MCF 10A (cell line): ENCODE data around the gene TRIM65. TPM values are rescaled to one million over a fixed set of nuclear protein-coding genes. Genes with fewer than 3 reads are reported as not detected.

Source experiments
- BruUV-seq: library from RNA; stranded (reverse); fragments of 400-500 nt; replicated peaks from 2 replicates; lab custom pipeline; 2021; lab: Mats Ljungman, UMichigan
- CTCF ChIA-PET: fragments of 300-600 bp; sonication (Branson Sonifier 250); formaldehyde crosslinking; extraction: SDS; loops from one replicate; lab custom pipeline; 2021; ENCODE audit warnings: antibody characterized with exemption, inconsistent platforms; lab: Yijun Ruan, JAX
- POLR2A ChIA-PET: fragments of 300-600, 350-650 bp; sonication (Branson Sonifier 250); formaldehyde crosslinking; extraction: SDS; loops from one replicate; lab custom pipeline; 2020; ENCODE audit warnings: antibody characterized with exemption, inconsistent platforms; lab: Yijun Ruan, JAX
- DNase-seq: peaks from one replicate; pipeline ENCODE4 v3.0.0-alpha.2; 2018; ENCODE audit not compliant: unreplicated experiment
- H3K27ac Mint-ChIP-seq: one replicate; pipeline ENCODE4 v1.8.0; 2022; ENCODE audit warnings: mild to moderate bottlenecking, low read depth, mixed read lengths; ENCODE audit not compliant: unreplicated experiment
- H3K27me3 Mint-ChIP-seq: one replicate; pipeline ENCODE4 v1.8.0; 2022; ENCODE audit warnings: mixed read lengths; ENCODE audit not compliant: insufficient read depth, unreplicated experiment
- H3K36me3 Mint-ChIP-seq: one replicate; pipeline ENCODE4 v1.8.0; 2022; ENCODE audit warnings: mild to moderate bottlenecking, moderate library complexity, mixed read lengths; ENCODE audit not compliant: insufficient read depth, unreplicated experiment
- H3K4me1 Mint-ChIP-seq: one replicate; pipeline ENCODE4 v1.8.0; 2022; ENCODE audit warnings: mixed read lengths; ENCODE audit not compliant: insufficient read depth, unreplicated experiment
- H3K4me3 Mint-ChIP-seq: one replicate; pipeline ENCODE4 v1.8.0; 2022; ENCODE audit warnings: mild to moderate bottlenecking, moderate library complexity, mixed read lengths; ENCODE audit not compliant: unreplicated experiment
- H3K9me3 Mint-ChIP-seq: one replicate; pipeline ENCODE4 v1.8.0; 2022; ENCODE audit warnings: mixed read lengths; ENCODE audit not compliant: unreplicated experiment
- intact Hi-C: fragments of 100-400 bp; cut with micrococcal nuclease; formaldehyde crosslinking; loops from 2 replicates; pipeline ENCODE4 v1.14.1; 2022
- total RNA-seq: library from RNA; stranded (reverse); gene quantifications from 2 replicates; pipeline ENCODE4 v1.2.3, GENCODE V29; 2022
- TF ChIP-seq, protein P1 (sequence below): fragments of 200-600 bp; IDR thresholded peaks from one replicate; pipeline ENCODE4 v1.8.0; 2022; ENCODE audit warnings: antibody characterized with exemption, mild to moderate bottlenecking; ENCODE audit not compliant: unreplicated experiment

TRIM65 gene
- total RNA-seq, 1 experiment from 2014 or later = 15.9 TPM

DNA sequence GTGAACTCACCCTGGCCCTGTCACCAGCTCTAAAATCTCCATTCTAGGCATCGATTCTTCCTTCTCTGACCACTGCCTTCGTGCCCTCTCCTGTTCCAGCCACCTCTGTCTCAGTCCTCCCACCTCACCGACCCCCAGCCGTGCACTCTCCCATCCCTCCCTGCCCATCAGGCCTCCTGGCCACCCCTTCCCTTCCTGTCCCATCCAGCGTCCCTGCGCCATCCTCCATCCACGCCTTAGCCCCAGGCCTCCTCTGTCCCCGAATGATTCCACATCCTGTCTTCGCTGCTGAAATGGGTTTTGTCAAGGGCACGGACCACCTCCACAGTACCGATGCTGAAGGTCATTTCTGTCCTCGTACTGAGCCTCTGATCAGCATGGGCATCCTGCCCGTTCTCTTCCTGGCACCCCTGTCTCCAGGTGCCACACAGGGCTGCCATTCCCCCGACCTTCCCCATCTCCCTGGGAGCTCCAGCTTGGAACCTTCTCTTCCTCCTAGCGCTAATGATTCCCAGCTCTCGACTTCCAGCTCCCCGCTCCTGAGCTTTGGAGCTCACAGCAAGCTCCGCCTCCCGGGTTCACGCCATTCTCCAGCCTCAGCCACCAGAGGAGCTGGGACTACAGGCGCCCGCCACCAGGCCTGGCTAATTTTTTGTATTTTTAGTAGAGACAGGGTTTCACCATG lies 2.6 kb downstream of the TRIM65 start:
- CTCF ChIA-PET = interaction anchor here (0.6 to 0.9 kb wide), 3 partner anchors 48 to 369 kb away, joined by 3 to 4 read pairs (median 3); partner anchors contain the start of genes LLGL2 and SMIM5
- no TSS peak for BruUV-seq
- POLR2A ChIA-PET = interaction anchor here (0.7 to 5.0 kb wide), 5 partner anchors 10 to 464 kb away, joined by 3 to 80 read pairs (median 4); partner anchors contain the start of genes MRPL38, TRIM47 and WBP2
- intact Hi-C loops = no loop called here
- Mint-ChIP-seq H3K27me3 (no peaks in the 10 kb centered on the region), H3K9me3 (no peaks in the 10 kb centered on the region), H3K4me3 (no peak overlapping the region), H3K36me3 (peaks cover 32% of the 10 kb centered on the region), H3K4me1 (peaks cover 19% of the 10 kb centered on the region), H3K27ac (no peak overlapping the region)
- TF ChIP-seq, protein P1, sequence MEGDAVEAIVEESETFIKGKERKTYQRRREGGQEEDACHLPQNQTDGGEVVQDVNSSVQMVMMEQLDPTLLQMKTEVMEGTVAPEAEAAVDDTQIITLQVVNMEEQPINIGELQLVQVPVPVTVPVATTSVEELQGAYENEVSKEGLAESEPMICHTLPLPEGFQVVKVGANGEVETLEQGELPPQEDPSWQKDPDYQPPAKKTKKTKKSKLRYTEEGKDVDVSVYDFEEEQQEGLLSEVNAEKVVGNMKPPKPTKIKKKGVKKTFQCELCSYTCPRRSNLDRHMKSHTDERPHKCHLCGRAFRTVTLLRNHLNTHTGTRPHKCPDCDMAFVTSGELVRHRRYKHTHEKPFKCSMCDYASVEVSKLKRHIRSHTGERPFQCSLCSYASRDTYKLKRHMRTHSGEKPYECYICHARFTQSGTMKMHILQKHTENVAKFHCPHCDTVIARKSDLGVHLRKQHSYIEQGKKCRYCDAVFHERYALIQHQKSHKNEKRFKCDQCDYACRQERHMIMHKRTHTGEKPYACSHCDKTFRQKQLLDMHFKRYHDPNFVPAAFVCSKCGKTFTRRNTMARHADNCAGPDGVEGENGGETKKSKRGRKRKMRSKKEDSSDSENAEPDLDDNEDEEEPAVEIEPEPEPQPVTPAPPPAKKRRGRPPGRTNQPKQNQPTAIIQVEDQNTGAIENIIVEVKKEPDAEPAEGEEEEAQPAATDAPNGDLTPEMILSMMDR = no peak
- DNase-seq = no peak

DNA sequence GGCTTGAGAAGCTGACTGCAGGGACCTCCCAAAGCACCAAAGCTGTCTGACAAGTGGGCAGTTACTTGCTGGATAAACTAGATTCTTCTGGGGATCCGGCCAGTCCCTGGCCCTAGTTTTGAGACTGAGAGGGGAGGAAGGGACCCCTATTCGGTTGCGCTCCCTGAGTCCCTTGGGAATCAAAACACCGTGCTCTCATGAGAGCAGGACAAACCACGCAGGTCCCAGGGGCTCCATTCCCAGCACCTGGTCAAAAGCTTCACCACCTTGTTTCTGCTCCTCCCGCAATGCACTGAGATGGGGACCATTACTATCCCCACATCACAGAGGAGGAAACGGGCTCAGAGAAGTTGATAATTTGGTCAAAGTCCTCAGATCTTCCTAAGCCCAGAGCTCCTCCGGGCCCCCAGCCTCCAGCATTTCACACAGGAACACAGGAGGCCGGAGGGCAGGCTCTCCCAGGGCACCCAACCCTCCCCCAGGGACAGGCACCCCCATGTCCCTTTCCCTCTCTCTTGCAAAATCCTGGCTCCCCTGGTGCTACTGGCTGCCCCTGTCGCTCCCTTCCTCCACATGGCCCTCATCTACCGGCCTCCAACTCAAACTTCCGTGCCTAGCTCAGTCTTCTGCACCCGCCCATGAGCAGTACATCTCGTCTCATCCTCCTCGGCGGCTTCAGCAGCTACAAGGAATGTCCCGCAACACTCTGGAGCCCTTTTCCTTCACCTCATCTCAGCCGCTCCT lies 3.3 kb downstream of the TRIM65 start:
- TF ChIP-seq, protein P1 = no peak
- CTCF ChIA-PET = interaction anchor here (0.6 to 0.9 kb wide), 2 partner anchors 47 to 260 kb away, joined by 3 to 4 read pairs; partner anchors contain the start of gene SMIM5
- intact Hi-C loops = no loop called here
- no peak overlapping the region for H3K27ac Mint-ChIP-seq
- H3K36me3 Mint-ChIP-seq = peaks cover 26% of the 10 kb centered on the region
- H3K4me1 Mint-ChIP-seq = peaks cover 19% of the 10 kb centered on the region
- POLR2A ChIA-PET = interaction anchor here (0.8 to 5.0 kb wide), 4 partner anchors 11 to 116 kb away, joined by 4 to 80 read pairs (median 26); partner anchors contain the start of genes MRPL38, TRIM47 and WBP2
- no TSS peak for BruUV-seq
- no peaks in the 10 kb centered on the region for H3K27me3 Mint-ChIP-seq
- no peaks in the 10 kb centered on the region for H3K9me3 Mint-ChIP-seq
- H3K4me3 Mint-ChIP-seq = no peak overlapping the region
- DNase-seq = no peak

DNA sequence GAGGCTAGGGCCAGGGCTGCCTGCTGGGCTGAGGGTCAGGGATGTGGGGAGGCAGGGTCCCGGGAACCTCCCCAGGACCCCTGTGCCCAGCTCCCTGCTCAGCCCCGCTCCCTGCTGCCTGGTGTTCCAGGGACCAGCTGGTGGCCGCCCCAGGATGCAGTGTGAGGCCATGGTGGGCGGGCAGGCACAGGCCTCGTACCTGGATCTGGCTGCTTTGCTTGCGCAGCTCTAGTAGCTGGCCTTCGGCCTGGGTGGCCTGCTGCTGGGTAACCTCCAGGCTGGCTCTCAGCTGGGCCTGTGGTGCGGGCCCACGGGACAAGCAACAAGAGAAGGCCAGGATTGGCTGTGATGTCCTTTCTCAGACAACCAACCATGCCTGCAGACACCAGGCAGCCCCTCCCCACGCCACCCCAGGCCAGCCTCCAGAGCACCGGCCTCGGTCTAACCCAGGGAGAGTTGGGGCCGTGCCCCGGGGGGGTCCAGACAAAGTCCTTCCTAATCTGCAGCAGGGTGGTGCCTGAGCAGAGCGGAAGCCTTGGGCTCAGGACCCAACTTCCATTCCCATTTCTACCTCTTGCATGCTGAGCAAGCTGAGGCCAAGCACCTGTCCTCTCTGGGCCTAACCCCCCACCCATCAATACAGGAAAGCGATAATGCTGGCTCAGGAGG lies 4.1 kb downstream of the TRIM65 start:
- TF ChIP-seq, protein P1 = no peak

More for the DNA sequence above, 4.1 kb downstream of the TRIM65 start:
- intact Hi-C loops = no loop called here
- ChIA-PET CTCF (interaction anchor here (0.5 kb wide), 1 partner anchor 96 kb away, joined by 3 read pairs; no protein-coding TSS in a partner anchor), POLR2A (interaction anchor here (0.6 to 5.0 kb wide), 6 partner anchors 12 to 67 kb away, joined by 3 to 80 read pairs (median 4); partner anchors contain the start of genes MRPL38, TRIM47 and WBP2)
- H3K36me3 Mint-ChIP-seq = peaks cover 21% of the 10 kb centered on the region
- no peak for DNase-seq
- no peak overlapping the region for H3K4me3 Mint-ChIP-seq
- peaks cover 19% of the 10 kb centered on the region for H3K4me1 Mint-ChIP-seq
- no peaks in the 10 kb centered on the region for H3K9me3 Mint-ChIP-seq
- H3K27ac Mint-ChIP-seq = no peak overlapping the region
- BruUV-seq = no TSS peak
- no peaks in the 10 kb centered on the region for H3K27me3 Mint-ChIP-seq
